H1 (cell line): ENCODE results near the gene DHRS3. TPM values are rescaled to one million over a fixed set of nuclear protein-coding genes. Genes with fewer than 3 reads are reported as not detected.

Source experiments
- HDAC2 ChIP-seq, 2 experiments: fragments of 300-600 bp in 1 of 2; sonication (generic) in 1 of 2; IDR thresholded peaks; 2 replicates each; pipeline ENCODE4 v1.6.1; 2011 to 2012; ENCODE audit warnings: low read depth in 2 of 2, low read length in 2 of 2, mild to moderate bottlenecking in 2 of 2, moderate library complexity in 2 of 2, borderline replicate concordance in 1 of 2, inconsistent platforms in 1 of 2
- RAD21 ChIP-seq, 2 experiments: IDR thresholded peaks in 1 of 2; conservative IDR thresholded peaks in 1 of 2; 2 replicates each; pipeline ENCODE4 v1.6.1; 2011; ENCODE audit warnings: low read depth in 2 of 2, low read length in 2 of 2, improper control_type of control experiment in 1 of 2, inconsistent platforms in 1 of 2, mild to moderate bottlenecking in 1 of 2, moderate library complexity in 1 of 2
- SIX5 ChIP-seq: IDR thresholded peaks from 2 replicates; pipeline ENCODE4 v1.6.1; 2011; ENCODE audit warnings: mild to moderate bottlenecking, low read depth, low read length
- polyA plus RNA-seq, 7 experiments: library from polyadenylated mRNA; depleted of rRNA in 3 of 7; stranded (reverse) in 5 of 7; unstranded in 2 of 7; fragments of >200 nt in 5 of 7; fragments of 200-250 nt in 2 of 7; gene quantifications; 1 replicate in 5 of 7; 2 replicates in 1 of 7; 4 replicates in 1 of 7; pipeline versions ENCODE4 v1.2.1 to v1.2.3, GENCODE V29; 2011 to 2013; ENCODE audit warnings: missing spikeins in 2 of 7, mixed read lengths in 2 of 7
- total RNA-seq: library from RNA; stranded (reverse); fragmentation: NEBNext Ultra II Directional; extraction: Animal tissue kit (Norgen Biotek cat#: 25700); gene quantifications from 2 replicates; pipeline ENCODE4 v1.2.1, GENCODE V29; 2021

DHRS3 gene
- total and polyA plus RNA-seq, 2 of the 8 experiments (the other 6 are each of a cell fraction or from before 2014, with no cell fraction given) = 32.5 to 36.4 TPM

DNA sequence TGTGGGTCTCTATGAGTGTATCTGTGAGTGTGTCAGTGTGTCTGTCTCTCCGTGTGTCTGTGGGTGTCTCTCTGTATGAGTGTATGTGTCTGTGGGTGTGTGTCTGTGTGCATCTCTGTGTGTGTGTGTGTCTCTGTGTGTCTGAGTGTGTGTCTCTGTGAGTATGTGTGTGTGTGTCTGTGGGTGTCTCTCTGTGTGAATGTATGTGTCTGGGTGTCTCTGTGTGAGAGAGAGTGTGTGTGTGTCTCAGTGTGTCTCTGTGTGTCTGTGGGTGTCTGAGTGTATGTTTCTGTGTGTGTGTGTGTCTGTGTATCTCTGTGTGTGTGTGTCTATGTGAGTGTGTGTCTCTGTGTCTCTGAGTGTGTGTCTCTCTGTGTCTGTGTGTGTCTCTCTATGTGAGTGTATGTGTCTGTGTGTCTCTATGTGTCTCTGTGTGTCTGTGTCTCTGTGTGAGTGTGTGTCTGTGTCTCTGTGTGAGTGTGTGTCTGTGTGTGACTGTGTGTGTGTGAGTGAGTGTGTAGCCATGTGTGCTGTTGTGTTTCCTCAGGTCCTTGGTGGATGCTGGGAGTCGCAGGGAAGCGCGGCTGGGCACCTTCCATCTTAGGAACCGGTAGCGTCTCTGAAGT, 33.0 kb downstream of the DHRS3 start (continued):
- TF ChIP-seq RAD21 (IDR thresholded peaks at IDR 0.05 in 1 of 2, conservative IDR thresholded peaks at IDR 0.05 in 1 of 2; ENCODE audit: low read depth in 2 of 2, low read length in 2 of 2) (no peak), HDAC2 (IDR thresholded peaks at IDR 0.05; ENCODE audit: borderline replicate concordance in 1 of 2, low read depth in 2 of 2, low read length in 2 of 2) (no peak), SIX5 (no peak)
- TF ChIP-seq, all 59 proteins: peak for 0
